ENCODE data around the gene ZNF487. TPM values are rescaled to one million over a fixed set of nuclear protein-coding genes. Genes with fewer than 3 reads are reported as not detected.

Gene ZNF487
- total RNA-seq, 6 donors from 2014 or later, result 4.5 to 25.0 (median 11.0) TPM

- H3K27ac ChIP-seq, result peak overlapping the region in 3 of 4 donors; percentile 98 to 100 (median 98)
Observed at GRCh38 chr10:43410345-43410744, 26.6 kb upstream of the ZNF487 start.

GRCh38 chr10:43411536-43411935 lies 25.4 kb upstream of the ZNF487 start:
- 75 to 88% methylated on average over 2 of the region's 2 CpGs for WGBS, 2 donors
- H3K4me1 ChIP-seq, result peaks cover 2 to 12% (median 2%) of the 10 kb centered on the region in 4 donors
- no peak overlapping the region for H3K27ac ChIP-seq
- H3K4me3 ChIP-seq, result no peak overlapping the region
- no peaks in the 10 kb centered on the region for H3K36me3 ChIP-seq
- no peak for ATAC-seq (ENCODE audit: low FRiP score in 2 of 2)
- peak in 1 of 2 donors; percentile 12 for DNase-seq
- H3K9me3 ChIP-seq, result no peaks in the 10 kb centered on the region
- TF ChIP-seq POLR2AphosphoS5 (IDR thresholded peaks at IDR 0.05) (no peak), EP300 (IDR thresholded peaks at IDR 0.05) (no peak), POLR2A (IDR thresholded peaks at IDR 0.05) (no peak), CTCF (IDR thresholded peaks at IDR 0.05) (no peak)
- no peaks in the 10 kb centered on the region for H3K27me3 ChIP-seq

More at GRCh38 chr10:43410345-43410744, 26.6 kb upstream of the ZNF487 start:
- H3K4me1 ChIP-seq, result peaks cover 13 to 24% (median 14%) of the 10 kb centered on the region in 4 donors
- H3K4me3 ChIP-seq, result peak overlapping the region in 1 of 4 donors; percentile 71
- DNase-seq, result peak in 1 of 2 donors; percentile 13
- TF ChIP-seq EP300 (IDR thresholded peaks at IDR 0.05) (no peak), POLR2AphosphoS5 (IDR thresholded peaks at IDR 0.05) (no peak), POLR2A (IDR thresholded peaks at IDR 0.05) (no peak), CTCF (IDR thresholded peaks at IDR 0.05) (no peak)
- H3K27me3 ChIP-seq, result no peaks in the 10 kb centered on the region
- H3K9me3 ChIP-seq, result no peaks in the 10 kb centered on the region
- ATAC-seq (ENCODE audit: low FRiP score in 2 of 2), result no peak
- H3K36me3 ChIP-seq, result no peaks in the 10 kb centered on the region
- WGBS, 2 donors, result 91 to 92% methylated on average over 14 of the region's 14 CpGs

GRCh38 chr10:43415544-43415943 lies 21.4 kb upstream of the ZNF487 start:
- peaks cover 5 to 8% (median 7%) of the 10 kb centered on the region in 4 donors for H3K4me1 ChIP-seq
- no peaks in the 10 kb centered on the region for H3K9me3 ChIP-seq
- TF ChIP-seq EP300 (IDR thresholded peaks at IDR 0.05), result no peak
- no peak for TF ChIP-seq CTCF (IDR thresholded peaks at IDR 0.05)
- no peak for TF ChIP-seq POLR2A (IDR thresholded peaks at IDR 0.05)
- TF ChIP-seq POLR2AphosphoS5 (IDR thresholded peaks at IDR 0.05), result no peak
- no peak overlapping the region for H3K4me3 ChIP-seq
- no peak overlapping the region for H3K27ac ChIP-seq
- WGBS, 2 donors, result 81 to 87% methylated on average over 10 of the region's 10 CpGs
- H3K27me3 ChIP-seq, result no peaks in the 10 kb centered on the region
- ATAC-seq (ENCODE audit: low FRiP score in 2 of 2), result no peak
- H3K36me3 ChIP-seq, result no peaks in the 10 kb centered on the region
- DNase-seq, result no peak

- ATAC-seq (ENCODE audit: low FRiP score in 2 of 2), result no peak
- no peak overlapping the region for H3K4me3 ChIP-seq
- TF ChIP-seq CTCF (IDR thresholded peaks at IDR 0.05) (no peak), POLR2A (IDR thresholded peaks at IDR 0.05) (no peak), EP300 (IDR thresholded peaks at IDR 0.05) (no peak), POLR2AphosphoS5 (IDR thresholded peaks at IDR 0.05) (no peak)
- DNase-seq, result peak in 1 of 2 donors; percentile 34
- no peaks in the 10 kb centered on the region for H3K36me3 ChIP-seq
- no peaks in the 10 kb centered on the region for H3K27me3 ChIP-seq
- H3K9me3 ChIP-seq, result no peaks in the 10 kb centered on the region
- peaks cover 13 to 16% (median 14%) of the 10 kb centered on the region in 4 donors for H3K4me1 ChIP-seq
- 67 to 70% methylated on average over 14 of the region's 14 CpGs for WGBS, 2 donors
- H3K27ac ChIP-seq, result peak overlapping the region; percentile 38 to 71 (median 62)
Observed at GRCh38 chr10:43417950-43418768, 18.8 kb upstream of the ZNF487 start.

All from upper lobe of left lung (tissue), 6 donors.